ENCODE data around the gene FOXP1. TPM values are rescaled to one million over a fixed set of nuclear protein-coding genes. Genes with fewer than 3 reads are reported as not detected.

The FOXP1 gene
- total and polyA plus RNA-seq, 2 experiments from 2014 or later, result 76.8 to 99.8 TPM

- no peak overlapping the region for H2AFZ ChIP-seq
- peaks cover 7% of the 10 kb centered on the region for H3K4me1 ChIP-seq (ENCODE audit: insufficient read depth)
- peaks cover 16% of the 10 kb centered on the region for H3K79me2 ChIP-seq
- H3K4me3 ChIP-seq, result no peak overlapping the region
- no peak overlapping the region for H3K27ac ChIP-seq
- no peaks in the 10 kb centered on the region for H3K9me3 ChIP-seq (ENCODE audit: low read depth)
- WGBS (ENCODE audit: low lambda C conversion rate, missing lambda C conversion rate), result 88% methylated on average over 9 of the region's 9 CpGs
- no peak overlapping the region for H3K4me2 ChIP-seq
- no peaks in the 10 kb centered on the region for H3K27me3 ChIP-seq
- no peaks in the 10 kb centered on the region for H3K9me2 ChIP-seq (replicated peaks; ENCODE audit: insufficient read depth)
- no peaks in the 10 kb centered on the region for H3K36me3 ChIP-seq (replicated peaks; ENCODE audit: insufficient read depth, low read depth)
- no peak for TF ChIP-seq EZH2phosphoT487 (IDR thresholded peaks at IDR 0.05; ENCODE audit: low read depth, severe bottlenecking, unreplicated experiment)
- no peak for TF ChIP-seq EZH2 (IDR thresholded peaks at IDR 0.05; ENCODE audit: borderline replicate concordance)
- no peak for TF ChIP-seq CTCF (IDR thresholded peaks at IDR 0.05; ENCODE audit: poor library complexity)
- H4K20me1 ChIP-seq (ENCODE audit: insufficient read depth, poor library complexity, severe bottlenecking), result no peaks in the 10 kb centered on the region
- no peak for DNase-seq (ENCODE audit: low spot score)
Observed at GRCh38 chr3:71348001-71348632, 235.4 kb downstream of the FOXP1 start.

GRCh38 chr3:71346061-71346460 is 237.5 kb downstream of the FOXP1 start:
- no peaks in the 10 kb centered on the region for H3K4me1 ChIP-seq (ENCODE audit: insufficient read depth)
- no peaks in the 10 kb centered on the region for H3K9me2 ChIP-seq (replicated peaks; ENCODE audit: insufficient read depth)
- H4K20me1 ChIP-seq (ENCODE audit: insufficient read depth, poor library complexity, severe bottlenecking), result no peaks in the 10 kb centered on the region
- no peak overlapping the region for H2AFZ ChIP-seq
- no peak overlapping the region for H3K4me3 ChIP-seq
- H3K79me2 ChIP-seq, result peaks cover 15% of the 10 kb centered on the region
- H3K27ac ChIP-seq, result no peak overlapping the region
- H3K27me3 ChIP-seq, result no peaks in the 10 kb centered on the region
- H3K4me2 ChIP-seq, result no peak overlapping the region
- WGBS (ENCODE audit: low lambda C conversion rate, missing lambda C conversion rate), result 95% methylated on average over 4 of the region's 4 CpGs
- no peaks in the 10 kb centered on the region for H3K9me3 ChIP-seq (ENCODE audit: low read depth)
- DNase-seq (ENCODE audit: low spot score), result no peak
- H3K36me3 ChIP-seq (replicated peaks; ENCODE audit: insufficient read depth, low read depth), result no peaks in the 10 kb centered on the region
- no peak for TF ChIP-seq CTCF (IDR thresholded peaks at IDR 0.05; ENCODE audit: poor library complexity)
- no peak for TF ChIP-seq EZH2phosphoT487 (IDR thresholded peaks at IDR 0.05; ENCODE audit: low read depth, severe bottlenecking, unreplicated experiment)
- no peak for TF ChIP-seq EZH2 (IDR thresholded peaks at IDR 0.05; ENCODE audit: borderline replicate concordance)

- no peak overlapping the region for H3K27ac ChIP-seq
- 68% methylated on average over 5 of the region's 5 CpGs for WGBS (ENCODE audit: low lambda C conversion rate, missing lambda C conversion rate)
- H3K4me1 ChIP-seq (ENCODE audit: insufficient read depth), result no peaks in the 10 kb centered on the region
- H3K9me2 ChIP-seq (replicated peaks; ENCODE audit: insufficient read depth), result no peaks in the 10 kb centered on the region
- H3K36me3 ChIP-seq (replicated peaks; ENCODE audit: insufficient read depth, low read depth), result no peaks in the 10 kb centered on the region
- no peak for DNase-seq (ENCODE audit: low spot score)
- no peak overlapping the region for H2AFZ ChIP-seq
- no peaks in the 10 kb centered on the region for H3K27me3 ChIP-seq
- H3K4me2 ChIP-seq, result no peak overlapping the region
- no peaks in the 10 kb centered on the region for H3K9me3 ChIP-seq (ENCODE audit: low read depth)
- H4K20me1 ChIP-seq (ENCODE audit: insufficient read depth, poor library complexity, severe bottlenecking), result no peaks in the 10 kb centered on the region
- no peak overlapping the region for H3K4me3 ChIP-seq
- peaks cover 16% of the 10 kb centered on the region for H3K79me2 ChIP-seq
- no peak for TF ChIP-seq CTCF (IDR thresholded peaks at IDR 0.05; ENCODE audit: poor library complexity)
- TF ChIP-seq EZH2 (IDR thresholded peaks at IDR 0.05; ENCODE audit: borderline replicate concordance), result no peak
- TF ChIP-seq EZH2phosphoT487 (IDR thresholded peaks at IDR 0.05; ENCODE audit: low read depth, severe bottlenecking, unreplicated experiment), result no peak
Observed at GRCh38 chr3:71345429-71346040, 238.0 kb downstream of the FOXP1 start.
